CD14-positive monocyte (primary cell): Measurements from ENCODE around the gene DCUN1D4. TPM values are rescaled to one million over a fixed set of nuclear protein-coding genes. Genes with fewer than 3 reads are reported as not detected.

Source experiments
- DNase-seq, 3 donors: peaks; one replicate each; pipeline ENCODE4 v3.0.0-alpha.2; 2011 to 2022
- H2AFZ ChIP-seq: 2 replicates; pipeline ENCODE4 v1.6.0; 2012; ENCODE audit warnings: mild to moderate bottlenecking, low read depth, low read length, inconsistent platforms; ENCODE audit not compliant: insufficient read depth, poor library complexity, severe bottlenecking
- H3K27ac ChIP-seq, 2 donors: 1 replicate in 1 of 2; 2 replicates in 1 of 2; pipeline ENCODE4 v1.5.1; 2012 to 2013; ENCODE audit warnings: low read length in 2 of 2, control low read depth in 1 of 2, inconsistent platforms in 1 of 2, low read depth in 1 of 2, mild to moderate bottlenecking in 1 of 2
- H3K27me3 ChIP-seq, 2 donors: one replicate each; pipeline versions ENCODE4 v1.6.0 to v1.6.1; 2011 to 2013; ENCODE audit warnings: low read length in 2 of 2; ENCODE audit not compliant: control insufficient read depth in 2 of 2, insufficient read depth in 2 of 2
- H3K36me3 ChIP-seq, 2 donors: replicated peaks in 1 of 2; 1 replicate in 1 of 2; 2 replicates in 1 of 2; pipeline versions ENCODE4 v1.5.1 to v1.6.1; 2012 to 2013; ENCODE audit warnings: low read length in 2 of 2, control low read depth in 1 of 2, inconsistent platforms in 1 of 2, mild to moderate bottlenecking in 1 of 2; ENCODE audit not compliant: insufficient read depth in 2 of 2, control insufficient read depth in 1 of 2
- H3K4me1 ChIP-seq, 2 donors: 1 replicate in 1 of 2; 2 replicates in 1 of 2; pipeline versions ENCODE4 v1.5.1 to v1.6.1; 2012 to 2013; ENCODE audit warnings: low read length in 2 of 2, control low read depth in 1 of 2, inconsistent platforms in 1 of 2, mild to moderate bottlenecking in 1 of 2, moderate library complexity in 1 of 2; ENCODE audit not compliant: insufficient read depth in 2 of 2, control insufficient read depth in 1 of 2
- H3K4me2 ChIP-seq: replicated peaks from 2 replicates; pipeline ENCODE3; 2012; ENCODE audit warnings: low read length, moderate library complexity, mild to moderate bottlenecking; ENCODE audit not compliant: poor library complexity, severe bottlenecking; ENCODE audit errors: extremely low read depth
- H3K4me3 ChIP-seq, 3 experiments: fragments of 200-600 bp in 1 of 3; sonication (generic) in 1 of 3; replicated peaks in 1 of 3; 1 replicate in 2 of 3; 2 replicates in 1 of 3; pipeline ENCODE4 v1.5.1; 2011 to 2013; ENCODE audit warnings: low read length in 3 of 3, mild to moderate bottlenecking in 3 of 3, control low read depth in 2 of 3, low read depth in 2 of 3, inconsistent platforms in 1 of 3, moderate library complexity in 1 of 3
- H3K79me2 ChIP-seq: 2 replicates; pipeline ENCODE4 v1.6.0; 2012; ENCODE audit warnings: mild to moderate bottlenecking, control low read depth, inconsistent platforms, low read length, moderate library complexity; ENCODE audit not compliant: insufficient read depth
- H3K9ac ChIP-seq: 2 replicates; pipeline ENCODE4 v1.6.0; 2017; ENCODE audit warnings: low read length, mild to moderate bottlenecking; ENCODE audit not compliant: insufficient read depth, poor library complexity, severe bottlenecking
- H3K9me3 ChIP-seq, 2 donors: replicated peaks in 1 of 2; 1 replicate in 1 of 2; 2 replicates in 1 of 2; pipeline versions ENCODE4 v1.5.1 to v1.6.1; 2012 to 2013; ENCODE audit warnings: low read length in 2 of 2, control low read depth in 1 of 2; ENCODE audit not compliant: control insufficient read depth in 1 of 2, insufficient read depth in 1 of 2
- H4K20me1 ChIP-seq: 2 replicates; pipeline ENCODE4 v1.6.0; 2012; ENCODE audit warnings: mild to moderate bottlenecking, low read length, control low read depth, moderate library complexity; ENCODE audit not compliant: insufficient read depth
- H3K27ac Mint-ChIP-seq, 7 donors: one replicate each; pipeline ENCODE4 v1.8.0; 2020; ENCODE audit warnings: mild to moderate bottlenecking in 7 of 7, mixed read lengths in 7 of 7, moderate library complexity in 6 of 7, inconsistent platforms in 2 of 7
- H3K27me3 Mint-ChIP-seq, 3 donors: one replicate each; pipeline ENCODE4 v1.8.0; 2021 to 2022; ENCODE audit warnings: low read depth in 3 of 3, mild to moderate bottlenecking in 3 of 3, mixed read lengths in 3 of 3, moderate library complexity in 3 of 3, inconsistent platforms in 1 of 3
- H3K36me3 Mint-ChIP-seq, 2 donors: one replicate each; pipeline ENCODE4 v1.8.0; 2020; ENCODE audit warnings: mixed read lengths in 2 of 2, inconsistent platforms in 1 of 2, mild to moderate bottlenecking in 1 of 2
- H3K4me1 Mint-ChIP-seq: one replicate; pipeline ENCODE4 v1.8.0; 2020; ENCODE audit warnings: mild to moderate bottlenecking, mixed read lengths
- H3K4me3 Mint-ChIP-seq, 2 donors: one replicate each; pipeline ENCODE4 v1.8.0; 2020; ENCODE audit warnings: mild to moderate bottlenecking in 2 of 2, mixed read lengths in 2 of 2, moderate library complexity in 1 of 2
- H3K9me3 Mint-ChIP-seq, 7 donors: one replicate each; pipeline ENCODE4 v1.8.0; 2020 to 2022; ENCODE audit warnings: mixed read lengths in 7 of 7, mild to moderate bottlenecking in 6 of 7, moderate library complexity in 6 of 7, inconsistent platforms in 2 of 7
- CTCF ChIP-seq: fragments of 200-600 bp; IDR thresholded peaks from one replicate; pipeline ENCODE4 v1.8.0; 2022; ENCODE audit warnings: antibody characterized with exemption, mild to moderate bottlenecking
- WGBS: methylation state at CpG from one replicate; pipeline ENCODE4 v1.1.5; 2013; ENCODE audit warnings: missing lambda C conversion rate; ENCODE audit not compliant: insufficient coverage; 5-methylcytosine and 5-hydroxymethylcytosine counted together
- intact Hi-C, 2 donors: fragments of 100-400 bp; cut with micrococcal nuclease; formaldehyde crosslinking; loops; one replicate each; pipeline versions ENCODE4 v1.15.0 to v1.15.1; 2023
- polyA plus RNA-seq, 3 donors: library from polyadenylated mRNA; depleted of rRNA in 1 of 3; unstranded in 2 of 3; stranded (reverse) in 1 of 3; fragments of 300-500 nt in 2 of 3; fragments of >200 nt in 1 of 3; fragmentation: Illumina TruSeq in 2 of 3; gene quantifications; 1 replicate in 2 of 3; 2 replicates in 1 of 3; pipeline ENCODE4 v1.2.3, GENCODE V29; 2012 to 2021

DCUN1D4 gene
- polyA plus RNA-seq, 3 donors: 4.7 to 15.2 (median 6.9) TPM

- Histone ChIP-seq H3K9me3 (no peaks in the 10 kb centered on the region), H3K4me3 (no peak overlapping the region), H3K27ac (no peak overlapping the region), H3K36me3 (no peaks in the 10 kb centered on the region), H3K4me1 (no peaks in the 10 kb centered on the region), H3K27me3 (no peaks in the 10 kb centered on the region), H3K4me2 (no peak overlapping the region), H2AFZ (no peak overlapping the region), H3K9ac (no peak overlapping the region), H3K79me2 (no peaks in the 10 kb centered on the region), H4K20me1 (no peaks in the 10 kb centered on the region)
- no peak overlapping the region for H3K4me3 Mint-ChIP-seq
- peak in 1 of 3 donors; percentile 32 for DNase-seq
- H3K27me3 Mint-ChIP-seq: peaks cover 1 to 3% (median 1%) of the 10 kb centered on the region in 3 donors
- no peak overlapping the region for H3K27ac Mint-ChIP-seq
- peaks cover 2% of the 10 kb centered on the region for H3K4me1 Mint-ChIP-seq
- peaks cover 2 to 8% (median 4%) of the 10 kb centered on the region in 7 donors for H3K9me3 Mint-ChIP-seq
- intact Hi-C loops: no loop called here
- no peak for TF ChIP-seq CTCF
- no peaks in the 10 kb centered on the region for H3K36me3 Mint-ChIP-seq
- WGBS: 90% methylated on average over 1 of the region's 2 CpGs
Observed at GRCh38 chr4:51923343-51923742, 80.4 kb downstream of the DCUN1D4 start.

- Histone ChIP-seq H3K9me3 (no peaks in the 10 kb centered on the region), H2AFZ (no peak overlapping the region), H3K9ac (no peak overlapping the region), H3K27me3 (no peaks in the 10 kb centered on the region), H3K27ac (no peak overlapping the region), H3K36me3 (no peaks in the 10 kb centered on the region), H3K4me1 (no peaks in the 10 kb centered on the region), H3K4me3 (no peak overlapping the region), H3K4me2 (no peak overlapping the region), H3K79me2 (no peaks in the 10 kb centered on the region), H4K20me1 (no peaks in the 10 kb centered on the region)
- no peak overlapping the region for H3K4me3 Mint-ChIP-seq
- DNase-seq: no peak
- peaks cover 2% of the 10 kb centered on the region for H3K4me1 Mint-ChIP-seq
- H3K9me3 Mint-ChIP-seq: peaks cover 2 to 8% (median 3%) of the 10 kb centered on the region in 7 donors
- no peaks in the 10 kb centered on the region for H3K36me3 Mint-ChIP-seq
- H3K27ac Mint-ChIP-seq: no peak overlapping the region
- intact Hi-C loops: no loop called here
- no peak for TF ChIP-seq CTCF
- peaks cover 1 to 2% (median 1%) of the 10 kb centered on the region in 3 donors for H3K27me3 Mint-ChIP-seq
Observed at GRCh38 chr4:51925307-51925706, 82.4 kb downstream of the DCUN1D4 start.
